DOHH2 (cell line): ENCODE data around the gene GREM1.

ENCODE experiments used
- H3F3A ChIP-seq: fragments of 200-600 bp; sonication (generic), shearing (Covaris generic); 2 replicates; pipeline ENCODE4 v1.6.0; 2016; ENCODE audit warnings: antibody characterized with exemption, mild to moderate bottlenecking; ENCODE audit not compliant: control insufficient read depth, insufficient read depth
- H3K27ac ChIP-seq: fragments of 200-600 bp; sonication (generic); 2 replicates; pipeline ENCODE4 v1.5.1; 2014; ENCODE audit warnings: low read depth, mild to moderate bottlenecking, low read length, moderate library complexity
- H3K27me3 ChIP-seq: fragments of 200-600 bp; sonication (generic); 2 replicates; pipeline ENCODE4 v1.6.1; 2014; ENCODE audit warnings: mild to moderate bottlenecking, low read length, mixed read lengths; ENCODE audit not compliant: control insufficient read depth
- H3K36me3 ChIP-seq: fragments of 200-600 bp; sonication (generic); 2 replicates; pipeline ENCODE4 v1.6.1; 2014; ENCODE audit warnings: mild to moderate bottlenecking, low read length, moderate library complexity, mixed read lengths; ENCODE audit not compliant: control insufficient read depth
- H3K4me1 ChIP-seq: fragments of 200-600 bp; sonication (generic); 2 replicates; pipeline ENCODE4 v1.6.1; 2014; ENCODE audit warnings: mild to moderate bottlenecking, low read length, mixed read lengths; ENCODE audit not compliant: control insufficient read depth
- H3K4me2 ChIP-seq: fragments of 200-600 bp; sonication (generic); 2 replicates; pipeline ENCODE4 v1.6.0; 2014; ENCODE audit warnings: mild to moderate bottlenecking, low read length, moderate library complexity
- H3K4me3 ChIP-seq: fragments of 200-600 bp; sonication (generic); 2 replicates; pipeline ENCODE4 v1.5.1; 2014; ENCODE audit warnings: mild to moderate bottlenecking, low read length, mixed read lengths
- H3K79me2 ChIP-seq: fragments of 200-600 bp; sonication (generic); 2 replicates; pipeline ENCODE4 v1.6.1; 2014; ENCODE audit warnings: mild to moderate bottlenecking, low read length, mixed read lengths; ENCODE audit not compliant: control insufficient read depth
- H3K9me2 ChIP-seq: fragments of 200-600 bp; sonication (generic); replicated peaks from 2 replicates; pipeline ENCODE4 v1.6.1; 2014; ENCODE audit warnings: mild to moderate bottlenecking, low read length, mixed read lengths; ENCODE audit not compliant: control insufficient read depth
- H3K9me3 ChIP-seq: fragments of 200-600 bp; sonication (generic); 2 replicates; pipeline ENCODE4 v1.6.1; 2014; ENCODE audit warnings: antibody characterized with exemption, low read length, mixed read lengths; ENCODE audit not compliant: control insufficient read depth, insufficient read depth
- H4K20me1 ChIP-seq: fragments of 200-600 bp; sonication (generic); 2 replicates; pipeline ENCODE4 v1.6.0; 2014; ENCODE audit warnings: low read depth, mild to moderate bottlenecking, antibody characterized with exemption, low read length, moderate library complexity; ENCODE audit not compliant: control insufficient read depth, insufficient read depth
- EZH2phosphoT487 ChIP-seq: fragments of 200-600 bp; sonication (generic); IDR thresholded peaks from 2 replicates; pipeline ENCODE4 v1.6.1; 2017; ENCODE audit warnings: borderline replicate concordance, mild to moderate bottlenecking, antibody characterized with exemption, low read length, moderate library complexity, mixed read lengths
- TF ChIP-seq, protein P1 (sequence below): fragments of 200-600 bp; sonication (generic); IDR thresholded peaks from one replicate; pipeline ENCODE4 v1.5.1; 2014; ENCODE audit warnings: antibody characterized with exemption, mild to moderate bottlenecking, low read depth, low read length; ENCODE audit not compliant: poor library complexity, severe bottlenecking

Gene GREM1

GRCh38 chr15:32736701-32737061, 18.9 kb downstream of the GREM1 start:
- Histone ChIP-seq H3K9me2 (no peaks in the 10 kb centered on the region), H3K27ac (no peak overlapping the region), H3K4me1 (no peaks in the 10 kb centered on the region), H3F3A (no peaks in the 10 kb centered on the region), H3K4me2 (no peak overlapping the region), H4K20me1 (no peaks in the 10 kb centered on the region), H3K9me3 (no peaks in the 10 kb centered on the region), H3K79me2 (no peaks in the 10 kb centered on the region), H3K27me3 (0 out of 2 replicates have a peak, but pooled peaks cover 2% of the 10 kb centered on the region), H3K4me3 (no peak overlapping the region), H3K36me3 (no peaks in the 10 kb centered on the region)
- TF ChIP-seq, protein P1, sequence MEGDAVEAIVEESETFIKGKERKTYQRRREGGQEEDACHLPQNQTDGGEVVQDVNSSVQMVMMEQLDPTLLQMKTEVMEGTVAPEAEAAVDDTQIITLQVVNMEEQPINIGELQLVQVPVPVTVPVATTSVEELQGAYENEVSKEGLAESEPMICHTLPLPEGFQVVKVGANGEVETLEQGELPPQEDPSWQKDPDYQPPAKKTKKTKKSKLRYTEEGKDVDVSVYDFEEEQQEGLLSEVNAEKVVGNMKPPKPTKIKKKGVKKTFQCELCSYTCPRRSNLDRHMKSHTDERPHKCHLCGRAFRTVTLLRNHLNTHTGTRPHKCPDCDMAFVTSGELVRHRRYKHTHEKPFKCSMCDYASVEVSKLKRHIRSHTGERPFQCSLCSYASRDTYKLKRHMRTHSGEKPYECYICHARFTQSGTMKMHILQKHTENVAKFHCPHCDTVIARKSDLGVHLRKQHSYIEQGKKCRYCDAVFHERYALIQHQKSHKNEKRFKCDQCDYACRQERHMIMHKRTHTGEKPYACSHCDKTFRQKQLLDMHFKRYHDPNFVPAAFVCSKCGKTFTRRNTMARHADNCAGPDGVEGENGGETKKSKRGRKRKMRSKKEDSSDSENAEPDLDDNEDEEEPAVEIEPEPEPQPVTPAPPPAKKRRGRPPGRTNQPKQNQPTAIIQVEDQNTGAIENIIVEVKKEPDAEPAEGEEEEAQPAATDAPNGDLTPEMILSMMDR, result no peak
- no peak for TF ChIP-seq EZH2phosphoT487

DNA sequence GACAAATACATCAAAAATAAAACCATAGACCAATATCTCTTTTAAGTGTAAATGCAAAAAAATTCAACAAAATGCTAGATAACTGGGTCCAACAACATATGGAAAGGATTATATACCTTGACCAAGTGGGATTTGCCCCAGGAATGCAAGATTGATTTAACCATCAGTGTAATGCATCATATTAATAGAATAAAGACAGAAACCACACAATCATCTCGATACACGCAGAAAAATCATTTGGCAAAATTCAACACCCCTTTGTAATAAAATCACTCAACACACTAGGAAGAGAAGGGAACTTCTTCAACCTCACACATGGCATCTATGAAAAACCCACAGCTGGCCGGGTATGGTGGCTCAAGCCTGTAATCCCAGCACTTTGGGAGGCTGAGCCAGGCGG, 19.5 kb downstream of the GREM1 start:
- H3K9me2 ChIP-seq, result no peaks in the 10 kb centered on the region
- no peak overlapping the region for H3K4me2 ChIP-seq
- no peaks in the 10 kb centered on the region for H3K4me1 ChIP-seq
- no peaks in the 10 kb centered on the region for H3K9me3 ChIP-seq
- 0 out of 2 replicates have a peak, but pooled peaks cover 2% of the 10 kb centered on the region for H3K27me3 ChIP-seq
- no peaks in the 10 kb centered on the region for H3K36me3 ChIP-seq
- no peaks in the 10 kb centered on the region for H4K20me1 ChIP-seq
- no peaks in the 10 kb centered on the region for H3K79me2 ChIP-seq
- TF ChIP-seq, protein P1, result no peak
- TF ChIP-seq EZH2phosphoT487, result no peak
- no peaks in the 10 kb centered on the region for H3F3A ChIP-seq
- no peak overlapping the region for H3K27ac ChIP-seq
- no peak overlapping the region for H3K4me3 ChIP-seq

DNA sequence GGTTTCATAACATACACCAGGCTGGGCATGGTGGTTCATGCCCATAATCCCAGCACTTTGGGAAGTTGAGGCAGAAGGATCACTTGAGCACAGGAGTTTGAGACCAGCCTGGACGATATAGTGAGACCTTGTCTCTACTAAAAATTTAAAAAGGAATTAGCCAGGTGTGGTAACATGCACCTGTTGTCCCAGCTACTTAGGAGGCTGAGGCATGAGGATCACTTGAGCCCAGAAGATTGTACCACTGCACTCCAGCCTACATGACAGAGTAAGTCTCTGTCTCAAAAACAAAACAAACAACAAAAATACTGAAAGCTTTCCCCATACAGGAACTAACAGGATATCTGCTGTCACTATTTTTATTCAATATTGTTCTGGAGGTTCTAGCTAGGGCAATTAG, 20.9 kb downstream of the GREM1 start:
- Histone ChIP-seq H3K36me3 (no peaks in the 10 kb centered on the region), H3K79me2 (no peaks in the 10 kb centered on the region), H3K9me2 (no peaks in the 10 kb centered on the region), H4K20me1 (no peaks in the 10 kb centered on the region), H3K9me3 (no peaks in the 10 kb centered on the region), H3K4me1 (no peaks in the 10 kb centered on the region), H3K27ac (no peak overlapping the region), H3F3A (no peaks in the 10 kb centered on the region), H3K4me2 (no peak overlapping the region), H3K27me3 (no peaks in the 10 kb centered on the region), H3K4me3 (no peak overlapping the region)
- TF ChIP-seq, protein P1, result no peak
- no peak for TF ChIP-seq EZH2phosphoT487

GRCh38 chr15:32739522-32740063, 21.8 kb downstream of the GREM1 start:
- no peak overlapping the region for H3K27ac ChIP-seq
- TF ChIP-seq EZH2phosphoT487, result no peak
- TF ChIP-seq, protein P1, result no peak
- no peaks in the 10 kb centered on the region for H3F3A ChIP-seq

More at GRCh38 chr15:32739522-32740063, 21.8 kb downstream of the GREM1 start:
- no peaks in the 10 kb centered on the region for H3K79me2 ChIP-seq
- no peaks in the 10 kb centered on the region for H4K20me1 ChIP-seq
- no peaks in the 10 kb centered on the region for H3K9me2 ChIP-seq
- no peaks in the 10 kb centered on the region for H3K36me3 ChIP-seq
- H3K4me2 ChIP-seq, result no peak overlapping the region
- H3K4me1 ChIP-seq, result no peaks in the 10 kb centered on the region
- no peak overlapping the region for H3K4me3 ChIP-seq
- no peaks in the 10 kb centered on the region for H3K27me3 ChIP-seq
- no peaks in the 10 kb centered on the region for H3K9me3 ChIP-seq
